Transverse colon (tissue), 4 donors: Measurements from ENCODE around the gene KLF5. TPM values are rescaled to one million over a fixed set of nuclear protein-coding genes. Genes with fewer than 3 reads are reported as not detected.

ENCODE experiments used
- DNase-seq: peaks from one replicate; pipeline ENCODE4 v3.0.0-alpha.2; 2019
- H3K27ac ChIP-seq, 4 donors: fragments of 200-600 bp; sonication (generic); 2 replicates each; pipeline ENCODE4 v1.5.1; 2016 to 2018; ENCODE audit warnings: inconsistent platforms in 4 of 4
- H3K27me3 ChIP-seq: fragments of 200-600 bp; sonication (generic); 2 replicates; pipeline ENCODE4 v1.5.1; 2017; ENCODE audit warnings: inconsistent platforms
- H3K36me3 ChIP-seq, 4 donors: fragments of 200-600 bp; sonication (generic); 2 replicates each; pipeline ENCODE4 v1.5.1; 2017 to 2019; ENCODE audit warnings: inconsistent platforms in 4 of 4
- H3K4me1 ChIP-seq, 4 donors: fragments of 200-600 bp; sonication (generic); 2 replicates each; pipeline ENCODE4 v1.5.1; 2017 to 2020; ENCODE audit warnings: inconsistent platforms in 4 of 4
- H3K4me3 ChIP-seq, 4 donors: fragments of 200-600 bp; sonication (generic); 1 replicate in 1 of 4; 2 replicates in 3 of 4; pipeline versions ENCODE4 v1.5.1 to v1.6.1; 2017 to 2019; ENCODE audit warnings: inconsistent platforms in 4 of 4
- H3K9me3 ChIP-seq, 2 donors: fragments of 200-600 bp; sonication (generic); 2 replicates each; pipeline ENCODE4 v1.5.1; 2017 to 2019; ENCODE audit warnings: inconsistent platforms in 2 of 2
- CTCF ChIP-seq, 5 experiments: fragments of 200-600 bp in 3 of 5; fragments of 450-650 bp in 2 of 5; sonication (generic) in 3 of 5; IDR thresholded peaks; 1 replicate in 2 of 5; 2 replicates in 3 of 5; pipeline ENCODE4 v1.5.1; 2016 to 2017; ENCODE audit warnings: antibody characterized with exemption in 5 of 5, inconsistent platforms in 3 of 5, mild to moderate bottlenecking in 2 of 5, moderate library complexity in 1 of 5
- EP300 ChIP-seq: sonication (generic); formaldehyde crosslinking; IDR thresholded peaks from one replicate; pipeline ENCODE4 v1.6.1; 2017; ENCODE audit warnings: antibody characterized with exemption, low read depth
- POLR2A ChIP-seq: fragments of 450-650 bp; IDR thresholded peaks from one replicate; pipeline ENCODE4 v1.6.1; 2016; ENCODE audit warnings: antibody characterized with exemption, mild to moderate bottlenecking, moderate library complexity
- POLR2AphosphoS5 ChIP-seq, 3 donors: sonication (generic); formaldehyde crosslinking; IDR thresholded peaks; one replicate each; pipeline ENCODE4 v1.6.1; 2016; ENCODE audit warnings: antibody characterized with exemption in 3 of 3
- WGBS, 2 donors: methylation state at CpG; one replicate each; pipeline ENCODE4 v1.1.5; 2018; ENCODE audit warnings: low coverage in 1 of 2; 5-methylcytosine and 5-hydroxymethylcytosine counted together
- in situ Hi-C, 4 donors: fragments of 200-750 bp; cut with MboI; loops; one replicate each; pipeline versions ENCODE4 v1.15.0 to v1.15.1; 2017; ENCODE audit warnings: low sequenced_read_pairs in 3 of 4, low pct_ligation_motif_present in 1 of 4, low pct_unique_long_range_greater_than_20kb in 1 of 4
- intact Hi-C: fragments of 100-400 bp; cut with DNase I; formaldehyde crosslinking; loops from one replicate; pipeline ENCODE4 v1.15.1; 2023; ENCODE audit warnings: low total_unique reads
- small RNA-seq, 4 donors: library from RNA; depleted of rRNA; stranded (forward); fragments of <200 nt; gene quantifications; one replicate each; pipeline ENCODE3, GENCODE V24; 2016
- total RNA-seq, 4 donors: library from RNA; depleted of rRNA; stranded (reverse); fragments of >200 nt; gene quantifications; one replicate each; pipeline ENCODE4 v1.1.0, GENCODE V29; 2016

The KLF5 gene
- total RNA-seq, 4 donors from 2014 or later: 192 to 334 (median 270) TPM

- H3K27me3 ChIP-seq: no peaks in the 10 kb centered on the region
- DNase-seq: no peak
- 73 to 89% methylated on average over 3 of the region's 3 CpGs for WGBS, 2 donors
- no peak overlapping the region for H3K4me3 ChIP-seq
- no peaks in the 10 kb centered on the region for H3K9me3 ChIP-seq
- H3K27ac ChIP-seq: no peak overlapping the region
- H3K4me1 ChIP-seq: peaks cover 0 to 5% (median 0%) of the 10 kb centered on the region in 4 donors
- in situ Hi-C loops (no loop called here), intact Hi-C loops (no loop called here)
- no peaks in the 10 kb centered on the region for H3K36me3 ChIP-seq
- TF ChIP-seq CTCF (IDR thresholded peaks at IDR 0.05) (no peak), POLR2A (no peak), EP300 (no peak), POLR2AphosphoS5 (IDR thresholded peaks at IDR 0.05) (no peak)
Observed at GRCh38 chr13:73109969-73110368, 51.2 kb downstream of the KLF5 start.

GRCh38 chr13:73110814-73111213 is 52.0 kb downstream of the KLF5 start:
- no peak for DNase-seq
- 50 to 90% methylated on average over 1 to 5 of the region's 5 CpGs for WGBS, 2 donors
- Histone ChIP-seq H3K9me3 (no peaks in the 10 kb centered on the region), H3K27me3 (no peaks in the 10 kb centered on the region), H3K27ac (no peak overlapping the region), H3K4me3 (no peak overlapping the region), H3K4me1 (peaks cover 0 to 5% (median 0%) of the 10 kb centered on the region in 4 donors), H3K36me3 (no peaks in the 10 kb centered on the region)
- no peak for TF ChIP-seq EP300
- TF ChIP-seq CTCF (IDR thresholded peaks at IDR 0.05): no peak
- TF ChIP-seq POLR2A: no peak
- no peak for TF ChIP-seq POLR2AphosphoS5 (IDR thresholded peaks at IDR 0.05)
- intact Hi-C loops (no loop called here), in situ Hi-C loops (no loop called here)

GRCh38 chr13:73111331-73111730 is 52.5 kb downstream of the KLF5 start:
- no peaks in the 10 kb centered on the region for H3K9me3 ChIP-seq
- peaks cover 0 to 5% (median 0%) of the 10 kb centered on the region in 4 donors for H3K4me1 ChIP-seq
- intact Hi-C loops (no loop called here), in situ Hi-C loops (no loop called here)
- no peak overlapping the region for H3K4me3 ChIP-seq
- no peak for DNase-seq
- WGBS, 2 donors: 67 to 75% methylated on average over 3 of the region's 3 CpGs
- no peaks in the 10 kb centered on the region for H3K27me3 ChIP-seq
- TF ChIP-seq POLR2A (no peak), CTCF (IDR thresholded peaks at IDR 0.05) (no peak), POLR2AphosphoS5 (IDR thresholded peaks at IDR 0.05) (no peak), EP300 (no peak)
- H3K36me3 ChIP-seq: no peaks in the 10 kb centered on the region
- no peak overlapping the region for H3K27ac ChIP-seq

- Histone ChIP-seq H3K36me3 (no peaks in the 10 kb centered on the region), H3K9me3 (no peaks in the 10 kb centered on the region), H3K27me3 (no peaks in the 10 kb centered on the region), H3K27ac (no peak overlapping the region), H3K4me1 (no peaks in the 10 kb centered on the region), H3K4me3 (no peak overlapping the region)
- in situ Hi-C loops (no loop called here), intact Hi-C loops (no loop called here)
- no peak for DNase-seq
- WGBS, 2 donors: 93 to 98% methylated on average over 3 of the region's 3 CpGs
- no peak for TF ChIP-seq POLR2AphosphoS5 (IDR thresholded peaks at IDR 0.05)
- TF ChIP-seq CTCF (IDR thresholded peaks at IDR 0.05): no peak
- TF ChIP-seq EP300: no peak
- no peak for TF ChIP-seq POLR2A
Observed at GRCh38 chr13:73119612-73120011, 60.8 kb downstream of the KLF5 start.

Small RNAs within 50 kb of the gene (small RNA-seq; reads per million reads assigned to genes)
- gene RNU6-66P: 0 reads per million in 4 donors
